Hepatocyte (in vitro differentiated cells): Measurements from ENCODE around the gene LMAN2. TPM values are rescaled to one million over a fixed set of nuclear protein-coding genes. Genes with fewer than 3 reads are reported as not detected.

Source experiments
- DNase-seq: peaks from one replicate; pipeline ENCODE4 v3.0.0-alpha.2; 2016; ENCODE audit warnings: low spot score
- H2AFZ ChIP-seq: fragments of 200-600 bp; sonication (generic); 2 replicates; pipeline ENCODE4 v1.6.0; 2016; ENCODE audit warnings: antibody characterized with exemption, mild to moderate bottlenecking
- H3K27ac ChIP-seq: fragments of 200-600 bp; sonication (generic); 2 replicates; pipeline ENCODE4 v1.5.1; 2016; ENCODE audit warnings: mild to moderate bottlenecking
- H3K27me3 ChIP-seq: fragments of 200-600 bp; sonication (generic); 2 replicates; pipeline ENCODE4 v1.6.1; 2016
- H3K36me3 ChIP-seq: fragments of 200-600 bp; sonication (generic); replicated peaks from 2 replicates; pipeline ENCODE4 v1.5.1; 2016; ENCODE audit warnings: low read depth; ENCODE audit not compliant: insufficient read depth
- H3K4me1 ChIP-seq: fragments of 200-600 bp; sonication (generic); 2 replicates; pipeline ENCODE4 v1.5.1; 2016; ENCODE audit warnings: mild to moderate bottlenecking, moderate library complexity; ENCODE audit not compliant: insufficient read depth
- H3K4me2 ChIP-seq: fragments of 200-600 bp; sonication (generic); 2 replicates; pipeline ENCODE4 v1.6.0; 2016
- H3K4me3 ChIP-seq: fragments of 200-600 bp; sonication (generic); 2 replicates; pipeline ENCODE4 v1.5.1; 2016; ENCODE audit warnings: mild to moderate bottlenecking
- H3K79me2 ChIP-seq: fragments of 200-600 bp; sonication (generic); 2 replicates; pipeline ENCODE4 v1.6.0; 2017; ENCODE audit warnings: mild to moderate bottlenecking
- H3K9me2 ChIP-seq: fragments of 200-600 bp; sonication (generic); replicated peaks from 2 replicates; pipeline ENCODE4 v1.6.0; 2017; ENCODE audit warnings: mild to moderate bottlenecking; ENCODE audit not compliant: insufficient read depth
- H3K9me3 ChIP-seq: fragments of 200-600 bp; sonication (generic); 2 replicates; pipeline ENCODE4 v1.5.1; 2016; ENCODE audit warnings: low read depth, mild to moderate bottlenecking
- H4K20me1 ChIP-seq: fragments of 200-600 bp; sonication (generic); 2 replicates; pipeline ENCODE4 v1.6.0; 2016; ENCODE audit warnings: mild to moderate bottlenecking; ENCODE audit not compliant: insufficient read depth, poor library complexity, severe bottlenecking
- CTCF ChIP-seq: fragments of 200-600 bp; sonication (generic); IDR thresholded peaks from 2 replicates; pipeline ENCODE4 v1.5.1; 2016; ENCODE audit warnings: antibody characterized with exemption, mild to moderate bottlenecking; ENCODE audit not compliant: poor library complexity
- EZH2 ChIP-seq: fragments of 200-600 bp; sonication (generic); IDR thresholded peaks from 2 replicates; pipeline ENCODE4 v1.6.1; 2016; ENCODE audit warnings: antibody characterized with exemption, mild to moderate bottlenecking, borderline replicate concordance
- EZH2phosphoT487 ChIP-seq: fragments of 200-600 bp; sonication (generic); IDR thresholded peaks from one replicate; pipeline ENCODE4 v1.6.1; 2018; ENCODE audit warnings: antibody characterized with exemption, mild to moderate bottlenecking, low read depth, moderate library complexity; ENCODE audit not compliant: unreplicated experiment, severe bottlenecking
- WGBS: methylation state at CpG from one replicate; pipeline ENCODE4 v1.1.6; 2016; ENCODE audit warnings: low lambda C conversion rate; ENCODE audit errors: missing lambda C conversion rate; 5-methylcytosine and 5-hydroxymethylcytosine counted together
- polyA plus RNA-seq: library from polyadenylated mRNA; unstranded; fragments of >200 nt; fragmentation: Nextera tagmentation; extraction: Ambion mirVana; gene quantifications from 2 replicates; pipeline ENCODE4 v1.2.1, GENCODE V29; 2016
- total RNA-seq: library from RNA; depleted of rRNA; stranded (reverse); fragments of >200 nt; gene quantifications from 2 replicates; pipeline ENCODE4 v1.2.3, GENCODE V29; 2014

LMAN2 gene
- total and polyA plus RNA-seq, 2 experiments from 2014 or later: 357 to 391 TPM

- Histone ChIP-seq H3K4me3 (no peak overlapping the region), H3K9me3 (no peaks in the 10 kb centered on the region), H4K20me1 (peaks cover 16% of the 10 kb centered on the region), H3K79me2 (peaks cover 65% of the 10 kb centered on the region), H3K4me2 (peak overlapping the region; percentile 95), H3K4me1 (peaks cover 20% of the 10 kb centered on the region), H2AFZ (no peak overlapping the region), H3K27ac (no peak overlapping the region), H3K27me3 (no peaks in the 10 kb centered on the region), H3K36me3 (no peaks in the 10 kb centered on the region), H3K9me2 (no peaks in the 10 kb centered on the region)
- no peak for DNase-seq
- TF ChIP-seq EZH2 (no peak), EZH2phosphoT487 (no peak), CTCF (no peak)
- WGBS: 92% methylated on average over 5 of the region's 5 CpGs
Observed at GRCh38 chr5:177349762-177350161, 1.7 kb downstream of the LMAN2 start.

GRCh38 chr5:177349362-177349647, 2.2 kb downstream of the LMAN2 start:
- Histone ChIP-seq H3K79me2 (peaks cover 70% of the 10 kb centered on the region), H3K9me2 (no peaks in the 10 kb centered on the region), H3K4me1 (peaks cover 20% of the 10 kb centered on the region), H3K4me3 (no peak overlapping the region), H3K27me3 (no peaks in the 10 kb centered on the region), H3K4me2 (peak overlapping the region; percentile 95), H3K36me3 (no peaks in the 10 kb centered on the region), H4K20me1 (peaks cover 16% of the 10 kb centered on the region), H3K9me3 (no peaks in the 10 kb centered on the region), H3K27ac (no peak overlapping the region), H2AFZ (no peak overlapping the region)
- TF ChIP-seq EZH2 (no peak), CTCF (no peak), EZH2phosphoT487 (no peak)
- 82% methylated on average over 3 of the region's 3 CpGs for WGBS
- no peak for DNase-seq

- no peak overlapping the region for H3K27ac ChIP-seq
- WGBS: 95% methylated on average over 4 of the region's 4 CpGs
Observed at GRCh38 chr5:177347699-177348098, 3.8 kb downstream of the LMAN2 start.

More at GRCh38 chr5:177347699-177348098, 3.8 kb downstream of the LMAN2 start:
- Histone ChIP-seq H3K27me3 (no peaks in the 10 kb centered on the region), H3K4me1 (peaks cover 20% of the 10 kb centered on the region), H3K4me2 (peak overlapping the region; percentile 45), H3K79me2 (peaks cover 86% of the 10 kb centered on the region), H3K9me3 (no peaks in the 10 kb centered on the region), H3K9me2 (no peaks in the 10 kb centered on the region), H2AFZ (no peak overlapping the region), H3K36me3 (no peaks in the 10 kb centered on the region), H4K20me1 (peaks cover 24% of the 10 kb centered on the region), H3K4me3 (no peak overlapping the region)
- no peak for DNase-seq
- TF ChIP-seq EZH2phosphoT487 (no peak), CTCF (no peak), EZH2 (no peak)
